GM12892 (cell line): ENCODE results near the gene TCF15.
A peak's percentile ranks its signal among the peaks of the same experiment; 100 is the strongest.

ENCODE experiments used
- DNase-seq: peaks from one replicate; pipeline ENCODE4 v3.0.0; 2011; ENCODE audit not compliant: insufficient read length
- FAIRE-seq: peaks from 2 replicates; lab custom pipeline; 2011; peaks lifted over from hg19 to GRCh38; lab: Jason Lieb, UNC
- POLR2A ChIP-seq: IDR thresholded peaks from 2 replicates; pipeline ENCODE4 v1.6.1; 2011; ENCODE audit warnings: low read depth, low read length, control low read depth
- POLR2AphosphoS5 ChIP-seq: IDR thresholded peaks from 2 replicates; pipeline ENCODE4 v1.6.1; 2011; ENCODE audit warnings: low read depth, low read length, control low read depth
- TAF1 ChIP-seq: IDR thresholded peaks from 2 replicates; pipeline ENCODE4 v1.6.1; 2011; ENCODE audit warnings: low read depth, mild to moderate bottlenecking, control low read depth, low read length, borderline replicate concordance

Gene TCF15

GRCh38 chr20:602111-602970 lies 7.8 kb downstream of the TCF15 start:
- FAIRE-seq (no peak), DNase-seq (no peak)
- no peak for TF ChIP-seq POLR2AphosphoS5
- TF ChIP-seq POLR2A = no peak
- TF ChIP-seq TAF1 = no peak

DNA sequence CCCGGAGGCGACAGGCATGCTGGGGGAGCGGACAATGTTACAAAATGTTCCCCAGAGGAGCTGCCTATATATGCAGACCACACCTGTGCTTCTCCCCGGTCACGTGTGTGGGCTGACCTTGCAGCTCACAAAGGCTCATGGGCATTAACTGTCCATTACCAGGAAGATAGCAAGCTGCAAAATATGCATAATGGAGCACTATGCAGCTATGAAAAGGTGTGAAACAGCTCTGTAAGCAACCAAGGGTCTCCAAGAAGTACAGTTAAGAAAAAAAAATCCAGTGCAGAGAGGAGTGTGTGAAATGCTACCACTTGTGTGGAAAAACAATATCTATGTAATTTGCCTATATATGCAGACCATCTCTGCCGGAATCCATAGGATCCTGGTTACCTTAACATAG lies 9.4 kb downstream of the TCF15 start:
- no peak for DNase-seq
- no peak for FAIRE-seq
- TF ChIP-seq POLR2AphosphoS5 (no peak), POLR2A (no peak), TAF1 (no peak)

- FAIRE-seq = no peak
- TF ChIP-seq TAF1 = no peak
- no peak for TF ChIP-seq POLR2A
- TF ChIP-seq POLR2AphosphoS5 = no peak
- no peak for DNase-seq
Observed at GRCh38 chr20:600141-600540, 10.0 kb downstream of the TCF15 start.

DNA sequence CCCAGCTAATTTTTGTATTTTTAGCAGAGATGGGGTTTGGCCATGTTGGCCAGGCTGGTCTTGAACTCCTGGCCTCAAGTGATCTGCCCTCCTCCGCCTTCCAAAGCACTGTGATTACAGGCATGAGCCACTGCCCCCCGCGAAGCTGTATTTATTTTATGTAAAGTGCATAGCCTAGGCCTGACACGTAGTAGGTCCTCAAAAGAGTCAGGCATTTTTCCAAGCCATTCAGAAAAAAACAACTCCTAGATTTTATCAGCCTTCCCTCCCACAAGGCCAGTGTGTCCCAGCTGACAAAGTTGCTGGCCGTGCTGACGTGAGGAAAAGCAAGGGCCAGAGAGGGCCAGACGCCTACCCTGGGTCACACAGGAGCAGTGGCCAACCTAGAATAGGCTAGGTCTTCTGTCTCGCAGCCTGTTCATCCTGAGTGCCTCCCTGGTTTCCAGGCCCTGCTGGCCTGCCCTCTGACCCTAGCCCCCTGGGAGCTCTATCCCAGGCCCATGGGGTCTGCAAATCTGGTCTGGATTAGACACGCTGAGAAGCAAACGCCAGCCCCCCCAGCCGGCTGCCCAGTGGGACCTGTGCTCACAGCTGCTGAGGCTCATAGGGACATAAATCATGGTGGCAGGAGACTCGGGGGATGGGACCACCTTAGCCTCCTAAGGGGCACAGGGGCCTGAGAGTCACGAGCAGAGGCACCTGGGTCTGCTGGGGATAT lies 11.8 kb downstream of the TCF15 start:
- no peak for TF ChIP-seq TAF1
- no peak for TF ChIP-seq POLR2AphosphoS5
- TF ChIP-seq POLR2A = no peak
- FAIRE-seq = no peak
- no peak for DNase-seq

GRCh38 chr20:597560-597959 lies 12.5 kb downstream of the TCF15 start:
- no peak for DNase-seq
- TF ChIP-seq POLR2AphosphoS5 (no peak), TAF1 (no peak), POLR2A (no peak)
- no peak for FAIRE-seq

DNA sequence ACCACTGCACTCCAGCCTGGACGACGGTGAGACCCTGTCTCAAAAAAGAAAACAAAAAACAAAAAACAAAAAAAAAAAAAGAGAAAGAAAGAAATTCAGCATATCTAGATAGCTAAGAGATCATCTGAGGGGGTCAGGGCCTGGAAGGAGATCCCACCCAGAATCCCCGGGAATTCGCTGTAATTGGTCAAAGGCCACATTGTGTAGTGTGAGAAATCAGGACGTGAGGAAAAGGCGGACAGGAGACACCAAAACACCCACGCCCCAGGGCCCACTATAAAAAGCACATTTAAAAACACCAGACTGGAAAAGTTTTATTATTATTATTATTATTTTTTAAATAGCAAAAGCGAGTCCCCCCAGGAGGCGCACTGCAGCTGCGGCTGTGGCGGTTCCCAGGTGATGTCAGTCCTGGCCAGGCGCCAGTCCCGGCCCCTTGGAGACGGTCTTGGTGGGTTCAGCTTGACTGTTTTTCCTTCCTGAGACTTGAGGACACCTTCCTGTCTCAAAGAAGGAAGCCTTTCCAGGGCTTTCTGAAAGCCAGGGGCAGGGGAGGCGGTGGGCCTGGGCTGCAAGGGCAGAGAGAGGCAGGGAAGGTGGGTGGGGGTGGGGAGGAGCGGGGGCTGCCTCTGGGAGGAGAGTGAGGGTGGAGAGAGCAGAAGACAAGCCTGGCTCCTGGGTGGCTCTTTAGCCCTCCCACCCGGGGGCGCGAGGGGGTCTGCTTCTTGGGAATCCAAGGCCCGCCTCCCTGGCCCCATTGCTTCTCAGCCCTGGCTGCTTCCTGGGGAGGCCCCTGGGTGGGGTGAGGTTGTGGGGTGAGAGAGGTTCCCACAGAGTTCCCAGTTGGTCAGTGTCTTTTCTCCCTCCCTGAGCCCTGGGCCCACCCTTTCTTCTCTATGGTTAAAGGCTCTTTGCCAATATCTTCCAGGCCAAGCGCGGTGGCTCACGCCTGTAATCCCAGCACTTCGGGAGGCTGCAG lies 14.5 kb downstream of the TCF15 start:
- FAIRE-seq (no peak), DNase-seq (no peak)
- TF ChIP-seq TAF1 = no peak
- no peak for TF ChIP-seq POLR2A
- TF ChIP-seq POLR2AphosphoS5 = no peak

DNA sequence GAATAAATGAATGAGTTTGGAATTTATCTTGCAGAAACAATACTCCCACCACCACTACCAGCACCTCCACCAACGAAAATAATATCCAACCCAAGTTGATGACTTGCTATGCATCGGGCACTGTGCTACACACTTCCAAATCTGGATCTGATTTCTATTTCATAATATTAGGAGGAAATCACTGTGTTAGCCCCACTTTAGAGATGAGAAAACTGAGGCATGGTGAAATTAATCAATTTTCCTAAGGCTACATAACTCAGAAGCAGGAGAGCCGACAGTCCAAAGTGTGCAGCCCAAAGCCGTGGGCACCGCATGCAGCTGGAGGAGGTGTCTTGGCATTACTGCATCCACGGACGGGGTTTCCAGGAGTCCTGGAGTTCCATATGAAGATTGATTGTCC lies 17.6 kb downstream of the TCF15 start:
- FAIRE-seq (no peak), DNase-seq (no peak)
- TF ChIP-seq POLR2A (no peak), POLR2AphosphoS5 (no peak), TAF1 (no peak)

DNA sequence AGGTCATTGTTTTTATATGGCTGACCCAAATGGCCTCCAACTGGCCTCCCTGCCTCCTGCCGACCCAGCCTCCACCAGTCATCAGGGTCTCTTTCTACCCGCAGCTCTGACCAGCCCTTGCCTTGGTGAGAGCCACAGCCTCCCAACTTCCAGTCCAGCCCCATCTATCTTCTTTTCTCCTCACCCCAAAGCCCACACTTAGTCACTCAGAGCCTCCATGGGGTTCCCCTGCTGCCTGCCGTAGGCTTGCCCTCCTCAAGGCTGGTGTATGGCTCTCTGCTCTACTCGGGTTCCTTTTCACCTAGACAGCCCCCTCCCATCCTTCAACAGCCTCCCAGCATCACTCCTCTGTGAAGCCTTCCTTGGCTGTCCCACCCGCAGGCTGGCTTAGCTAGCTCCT lies 18.2 kb downstream of the TCF15 start:
- no peak for FAIRE-seq
- no peak for DNase-seq
- TF ChIP-seq TAF1 = no peak
- TF ChIP-seq POLR2AphosphoS5 = no peak
- no peak for TF ChIP-seq POLR2A

DNA sequence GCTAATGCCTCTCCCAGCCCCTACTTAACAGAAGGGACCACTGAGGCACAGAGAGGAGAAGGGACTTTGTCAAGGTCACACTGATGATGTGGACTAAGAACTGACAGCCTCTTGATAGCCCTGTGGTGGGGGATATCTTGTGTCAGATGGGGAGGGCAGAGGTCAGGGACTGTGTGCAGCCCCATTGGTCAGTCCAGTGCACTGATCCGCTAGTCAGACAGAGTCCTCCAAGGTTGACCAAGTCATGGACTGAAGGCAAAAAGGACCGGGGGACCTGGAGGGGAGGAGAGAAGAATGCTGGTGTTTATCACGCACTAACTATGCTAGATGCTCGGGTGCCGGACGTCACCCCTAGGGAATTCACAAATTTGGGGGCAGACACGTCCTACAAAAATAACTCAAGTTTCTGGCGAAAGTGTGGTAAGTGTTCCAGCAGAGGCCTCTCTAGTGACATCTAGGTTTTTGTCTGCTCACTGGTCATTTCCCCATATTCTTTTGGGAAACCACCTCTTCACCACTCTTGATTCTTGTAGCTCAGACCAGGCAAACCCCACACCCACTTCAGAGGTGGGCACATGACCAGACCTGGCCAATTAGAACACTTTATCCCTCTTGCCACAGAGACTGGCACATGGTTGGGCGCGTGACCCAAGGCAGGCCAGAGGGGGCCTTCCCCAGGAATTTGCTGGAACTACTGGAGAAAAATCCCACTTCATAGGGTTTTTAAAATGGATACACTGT lies 21.0 kb downstream of the TCF15 start:
- no peak for DNase-seq
- peak; percentile 97 for FAIRE-seq

DNA sequence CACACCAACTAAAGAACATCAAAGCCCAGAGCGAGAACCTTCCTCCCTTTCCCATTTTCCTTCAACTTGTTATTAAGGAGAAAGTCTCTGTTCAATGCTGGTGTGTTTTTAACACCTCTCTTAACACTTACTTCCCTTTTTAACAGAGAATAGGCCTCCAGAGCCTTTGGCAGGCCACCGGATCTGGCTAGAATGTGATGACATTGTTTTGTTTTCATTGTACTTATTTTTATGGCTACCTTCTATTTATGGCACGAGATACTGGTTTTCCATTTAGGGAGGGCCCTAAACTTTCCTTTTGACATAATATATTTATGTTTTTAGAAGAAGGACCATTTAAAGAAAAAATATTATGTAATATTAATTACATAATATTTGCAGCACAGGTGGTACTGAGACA lies 21.6 kb downstream of the TCF15 start:
- TF ChIP-seq TAF1 (no peak), POLR2AphosphoS5 (no peak), POLR2A (no peak)
- DNase-seq (no peak), FAIRE-seq (no peak)

More for the DNA sequence above, 21.0 kb downstream of the TCF15 start:
- no peak for TF ChIP-seq POLR2A
- 0 out of 2 replicates have a peak, but pooled peaks have one; percentile 11 for TF ChIP-seq TAF1
- TF ChIP-seq POLR2AphosphoS5 = no peak

GRCh38 chr20:584971-585301 lies 25.2 kb downstream of the TCF15 start:
- FAIRE-seq (no peak), DNase-seq (no peak)
- TF ChIP-seq TAF1 (no peak), POLR2AphosphoS5 (no peak), POLR2A (no peak)
